H1 (cell line): ENCODE data around the gene SLC25A20. TPM values are rescaled to one million over a fixed set of nuclear protein-coding genes. Genes with fewer than 3 reads are reported as not detected.

Source experiments
- SUZ12 ChIP-seq: fragments of 200-600 bp; sonication (generic); IDR thresholded peaks from 2 replicates; pipeline ENCODE4 v1.6.1; 2012; ENCODE audit warnings: mild to moderate bottlenecking, inconsistent platforms, low read length, moderate library complexity, mixed read lengths
- TCF12 ChIP-seq: IDR thresholded peaks from 2 replicates; pipeline ENCODE4 v1.6.1; 2011; ENCODE audit warnings: low read depth, mild to moderate bottlenecking, low read length
- polyA plus RNA-seq, 7 experiments: library from polyadenylated mRNA; depleted of rRNA in 3 of 7; stranded (reverse) in 5 of 7; unstranded in 2 of 7; fragments of >200 nt in 5 of 7; fragments of 200-250 nt in 2 of 7; gene quantifications; 1 replicate in 5 of 7; 2 replicates in 1 of 7; 4 replicates in 1 of 7; pipeline versions ENCODE4 v1.2.1 to v1.2.3, GENCODE V29; 2011 to 2013; ENCODE audit warnings: missing spikeins in 2 of 7, mixed read lengths in 2 of 7
- total RNA-seq: library from RNA; stranded (reverse); fragmentation: NEBNext Ultra II Directional; extraction: Animal tissue kit (Norgen Biotek cat#: 25700); gene quantifications from 2 replicates; pipeline ENCODE4 v1.2.1, GENCODE V29; 2021

SLC25A20 gene
- total and polyA plus RNA-seq, 2 of the 8 experiments (the other 6 are each of a cell fraction or from before 2014, with no cell fraction given): 3.8 to 4.0 TPM

DNA sequence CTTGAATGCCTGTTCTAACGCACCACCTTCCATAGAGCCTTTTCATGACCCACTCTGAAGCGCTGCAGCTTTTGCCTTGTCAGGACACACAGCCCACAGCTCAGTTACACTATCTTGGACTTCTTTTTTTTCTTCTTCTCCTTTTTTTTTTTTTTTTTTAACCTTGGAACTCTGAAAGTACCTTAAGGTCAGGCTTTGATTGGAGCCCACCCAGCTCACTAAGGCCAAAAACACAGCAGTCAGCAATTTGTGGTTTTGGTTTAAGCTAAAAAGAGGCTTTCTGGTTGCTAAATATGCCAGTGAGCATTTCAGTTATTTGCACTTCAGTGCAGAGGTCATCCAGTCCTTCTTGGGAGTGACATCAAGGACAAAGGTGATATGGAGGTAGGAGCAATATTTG lies 1.7 kb downstream of the SLC25A20 start (continued):
- TF ChIP-seq TCF12 (no peak), SUZ12 (no peak)
